GM13976 (cell line): Measurements from ENCODE around the gene GATA2.
A peak's percentile ranks its signal among the peaks of the same experiment; 100 is the strongest.

Experiments
- DNase-seq: peaks from one replicate; pipeline ENCODE4 v3.0.0; 2012; ENCODE audit warnings: low spot score
- in situ Hi-C: fragments of 300-500 bp; cut with MboI; formaldehyde crosslinking; loops from one replicate; pipeline ENCODE4 v1.12.0; 2022; ENCODE audit warnings: low sequenced_read_pairs, mixed read lengths, inconsistent platforms; ENCODE audit not compliant: unreplicated experiment
- TF ChIP-seq, protein P1 (sequence below): IDR thresholded peaks from 2 replicates; pipeline ENCODE4 v1.5.1; 2012; ENCODE audit warnings: borderline replicate concordance, mild to moderate bottlenecking; ENCODE audit not compliant: insufficient read depth; ENCODE audit errors: extremely low read depth, missing control alignments, control extremely low read depth

Gene GATA2

DNA sequence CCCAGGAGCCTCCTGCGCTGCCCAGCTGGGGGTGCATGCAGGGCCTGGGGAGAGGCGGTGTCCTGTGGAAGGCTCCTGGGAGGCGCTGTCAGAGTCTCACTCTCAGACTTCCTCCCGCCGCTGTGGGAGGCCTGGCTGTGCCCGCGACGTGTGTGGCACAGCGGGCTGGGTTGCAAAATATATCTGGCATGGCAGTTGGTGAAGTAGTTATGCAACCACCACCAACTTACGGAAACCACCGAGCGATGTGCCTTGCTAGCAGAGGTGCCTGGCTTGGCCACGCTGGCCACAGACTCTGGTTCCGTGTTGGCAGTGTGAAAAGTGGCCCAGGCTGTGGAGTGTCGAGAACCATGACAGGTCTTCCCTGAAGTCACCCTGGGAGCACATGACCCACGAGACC lies 30.6 kb upstream of the GATA2 start:
- in situ Hi-C loops: no loop called here
- peak; percentile 23 for DNase-seq
- TF ChIP-seq, protein P1, sequence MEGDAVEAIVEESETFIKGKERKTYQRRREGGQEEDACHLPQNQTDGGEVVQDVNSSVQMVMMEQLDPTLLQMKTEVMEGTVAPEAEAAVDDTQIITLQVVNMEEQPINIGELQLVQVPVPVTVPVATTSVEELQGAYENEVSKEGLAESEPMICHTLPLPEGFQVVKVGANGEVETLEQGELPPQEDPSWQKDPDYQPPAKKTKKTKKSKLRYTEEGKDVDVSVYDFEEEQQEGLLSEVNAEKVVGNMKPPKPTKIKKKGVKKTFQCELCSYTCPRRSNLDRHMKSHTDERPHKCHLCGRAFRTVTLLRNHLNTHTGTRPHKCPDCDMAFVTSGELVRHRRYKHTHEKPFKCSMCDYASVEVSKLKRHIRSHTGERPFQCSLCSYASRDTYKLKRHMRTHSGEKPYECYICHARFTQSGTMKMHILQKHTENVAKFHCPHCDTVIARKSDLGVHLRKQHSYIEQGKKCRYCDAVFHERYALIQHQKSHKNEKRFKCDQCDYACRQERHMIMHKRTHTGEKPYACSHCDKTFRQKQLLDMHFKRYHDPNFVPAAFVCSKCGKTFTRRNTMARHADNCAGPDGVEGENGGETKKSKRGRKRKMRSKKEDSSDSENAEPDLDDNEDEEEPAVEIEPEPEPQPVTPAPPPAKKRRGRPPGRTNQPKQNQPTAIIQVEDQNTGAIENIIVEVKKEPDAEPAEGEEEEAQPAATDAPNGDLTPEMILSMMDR: no peak

DNA sequence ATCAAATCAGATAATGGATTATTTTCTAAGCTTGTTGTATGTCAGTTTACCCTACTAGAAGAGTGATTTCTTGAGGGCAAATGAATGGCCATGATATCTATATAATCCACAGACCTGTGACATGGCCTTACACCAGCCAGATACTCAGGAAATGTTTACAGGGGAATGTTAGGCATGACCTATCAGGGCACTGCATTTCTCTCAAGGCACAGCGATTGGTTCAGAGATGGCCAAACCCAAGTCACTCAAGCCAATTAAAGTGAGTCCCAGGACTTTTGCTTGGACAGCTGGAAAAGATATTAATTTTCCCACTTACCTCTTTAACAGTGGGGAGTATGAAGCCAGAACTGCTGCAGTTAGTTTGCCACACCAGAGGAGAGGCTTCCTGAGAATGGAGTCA lies 28.7 kb upstream of the GATA2 start:
- TF ChIP-seq, protein P1: no peak
- in situ Hi-C loops: no loop called here
- DNase-seq: no peak

DNA sequence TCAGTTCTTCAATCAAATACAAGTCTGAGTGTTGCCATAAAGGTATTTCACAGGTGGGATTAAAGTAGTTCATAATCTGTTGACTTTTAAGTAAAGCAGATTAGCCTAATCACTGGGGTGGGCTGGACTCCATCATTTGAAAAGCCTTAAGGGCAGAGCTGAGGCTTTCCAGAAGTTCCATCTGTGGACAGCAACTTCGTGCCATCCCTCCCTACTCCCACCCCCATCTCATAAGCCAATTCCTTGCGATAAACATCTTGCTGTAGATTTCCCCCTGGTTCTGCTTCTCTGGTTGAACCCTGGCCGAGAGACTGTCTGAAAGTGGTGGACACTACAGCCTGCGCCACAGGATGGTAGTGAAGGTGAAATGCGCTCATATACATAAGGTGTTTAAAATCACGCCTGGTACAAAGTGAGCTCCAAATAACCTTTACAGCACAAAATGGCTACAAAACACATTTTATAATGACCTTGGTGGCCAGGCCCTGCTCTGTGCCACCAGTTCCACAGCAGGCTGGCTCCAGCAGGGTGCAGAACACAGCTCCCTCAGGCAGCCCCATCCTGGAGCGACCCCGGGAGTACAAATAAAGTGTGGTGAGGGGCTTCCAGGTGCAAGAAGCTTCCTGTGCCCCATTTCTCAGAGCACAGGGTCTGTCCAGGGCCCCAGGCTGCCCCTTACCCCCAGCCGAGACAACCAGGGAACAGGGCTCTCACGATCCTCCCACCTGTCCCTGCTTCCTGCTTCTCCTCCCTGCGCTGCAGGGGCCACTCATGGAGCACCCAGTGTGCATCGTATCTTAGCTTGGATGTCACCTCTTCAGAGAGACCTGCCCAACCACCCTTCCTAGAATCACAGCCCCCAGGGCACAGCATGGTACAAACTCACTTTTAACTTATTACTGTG lies 25.8 kb upstream of the GATA2 start:
- TF ChIP-seq, protein P1: no peak
- in situ Hi-C loops: no loop called here
- DNase-seq: no peak

DNA sequence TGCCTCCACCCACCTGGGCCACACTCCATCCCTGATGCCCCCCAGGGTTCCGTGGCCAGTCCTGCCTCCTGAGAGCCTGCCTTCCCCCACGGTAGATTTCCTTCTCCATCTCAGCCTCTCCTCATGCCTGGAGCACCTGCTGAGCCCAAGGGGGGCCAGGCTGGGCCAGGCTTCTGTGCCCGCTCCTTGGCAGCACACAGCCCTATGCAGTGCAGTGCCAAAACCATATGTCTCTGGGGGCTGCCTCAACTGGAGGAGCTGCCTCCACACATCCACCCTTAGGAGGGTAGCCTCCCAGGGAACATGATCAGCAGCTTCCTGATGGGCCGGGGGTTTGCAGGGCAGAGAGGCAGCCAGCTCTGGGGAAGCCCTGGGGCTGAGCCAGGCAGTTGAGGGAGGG lies 24.6 kb upstream of the GATA2 start:
- in situ Hi-C loops: no loop called here
- DNase-seq: peak; percentile 6
- TF ChIP-seq, protein P1: no peak

DNA sequence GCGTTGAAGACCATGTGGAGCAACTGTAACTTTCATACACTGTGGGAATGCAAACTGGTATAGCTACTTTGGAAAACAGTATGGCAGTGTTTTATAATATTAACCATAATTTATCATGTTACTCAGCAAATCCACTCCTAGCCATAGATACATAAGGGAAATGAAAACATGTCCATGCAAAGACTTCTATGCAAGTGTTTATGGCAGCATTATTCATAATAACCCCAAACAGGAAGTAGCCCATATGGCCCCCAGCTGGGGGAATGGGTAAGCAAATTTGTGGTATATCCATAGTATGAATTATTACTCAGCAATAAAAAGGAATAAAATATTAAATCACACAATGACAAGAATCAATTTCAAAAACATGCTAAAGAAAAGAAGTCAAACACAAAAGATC lies 23.0 kb upstream of the GATA2 start:
- in situ Hi-C loops: no loop called here
- TF ChIP-seq, protein P1: no peak

DNA sequence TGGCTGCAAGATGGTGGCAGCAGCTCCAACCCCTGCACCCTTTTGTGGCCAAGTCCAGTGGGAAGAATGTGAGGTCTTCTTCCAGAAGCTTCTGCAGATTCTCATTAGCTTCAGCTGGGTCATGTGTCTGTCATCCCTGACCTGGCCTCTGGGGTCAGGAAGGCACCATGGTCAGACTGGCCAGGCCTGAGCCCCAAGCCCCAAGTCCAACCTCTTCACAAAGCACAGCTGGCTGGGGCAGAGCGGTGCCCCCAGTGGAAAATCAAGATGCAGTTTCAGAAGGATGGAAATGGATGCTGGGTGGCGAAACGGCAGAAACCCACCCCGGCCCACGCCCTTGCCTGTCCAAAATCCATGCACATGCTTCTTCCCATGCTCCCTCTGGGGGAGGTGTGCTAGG lies 15.9 kb upstream of the GATA2 start:
- no peak for DNase-seq
- TF ChIP-seq, protein P1: no peak
- in situ Hi-C loops: no loop called here

More for the DNA sequence above, 23.0 kb upstream of the GATA2 start:
- no peak for DNase-seq

DNA sequence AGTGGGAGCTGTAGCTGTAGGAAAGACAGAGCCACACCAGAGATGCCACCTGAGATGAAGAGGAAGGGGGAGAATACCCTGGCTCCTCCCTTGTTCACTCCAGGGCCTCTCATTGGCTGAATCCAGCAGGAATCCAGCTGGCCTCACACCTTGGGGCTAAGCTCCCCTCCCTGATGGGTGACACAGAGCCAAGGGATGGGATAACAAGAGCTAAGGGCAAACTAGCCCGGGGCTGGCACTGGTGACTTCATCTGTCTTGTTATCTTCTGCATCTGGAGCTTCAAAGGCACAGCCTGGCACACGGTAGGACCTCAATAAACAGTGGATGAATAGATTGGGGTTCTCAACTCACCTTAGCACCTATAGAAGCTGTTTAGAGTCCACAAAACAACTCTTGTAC lies 13.8 kb upstream of the GATA2 start:
- in situ Hi-C loops: no loop called here
- no peak for DNase-seq
- TF ChIP-seq, protein P1: no peak
